ENCODE data around the gene KAZN.
A peak's percentile ranks its signal among the peaks of the same experiment; 100 is the strongest.
"Not testable (repeated sequence)": the region's sequence is repeated elsewhere in the genome, so short reads cannot be mapped to it uniquely, and the experiment has no call there.

Gene KAZN

GRCh38 chr1:15039017-15039648 is 440.6 kb downstream of the KAZN start:
- DNase-seq (ENCODE audit: insufficient read length, low spot score) = no peak
- no peak for TF ChIP-seq CTCF (IDR thresholded peaks at IDR 0.05; ENCODE audit: insufficient read depth, missing control alignments)
- FAIRE-seq = no peak

GRCh38 chr1:15039901-15040300 is 441.4 kb downstream of the KAZN start:
- no peak for TF ChIP-seq CTCF (IDR thresholded peaks at IDR 0.05; ENCODE audit: insufficient read depth, missing control alignments)
- DNase-seq (ENCODE audit: insufficient read length, low spot score) (no peak), FAIRE-seq (no peak)

- FAIRE-seq = not testable (repeated sequence)
Measured at GRCh38 chr1:15040685-15041084, 442.2 kb downstream of the KAZN start.

GRCh38 chr1:15042866-15043265 is 444.4 kb downstream of the KAZN start:
- TF ChIP-seq CTCF (IDR thresholded peaks at IDR 0.05; ENCODE audit: insufficient read depth, missing control alignments) = no peak
- FAIRE-seq = no peak
- no peak for DNase-seq (ENCODE audit: insufficient read length, low spot score)

More at GRCh38 chr1:15040685-15041084, 442.2 kb downstream of the KAZN start:
- DNase-seq (ENCODE audit: insufficient read length, low spot score) = not testable (repeated sequence)

- no peak for TF ChIP-seq CTCF (IDR thresholded peaks at IDR 0.05; ENCODE audit: insufficient read depth, missing control alignments)
- no peak for FAIRE-seq
- no peak for DNase-seq (ENCODE audit: insufficient read length, low spot score)
Measured at GRCh38 chr1:15043934-15044333, 445.4 kb downstream of the KAZN start.

GRCh38 chr1:15045123-15045522 is 446.6 kb downstream of the KAZN start:
- no peak for FAIRE-seq
- DNase-seq (ENCODE audit: insufficient read length, low spot score) = no peak
- TF ChIP-seq CTCF (IDR thresholded peaks at IDR 0.05; ENCODE audit: insufficient read depth, missing control alignments) = no peak

- peak; percentile 77 for TF ChIP-seq CTCF (IDR thresholded peaks at IDR 0.05; ENCODE audit: insufficient read depth, missing control alignments)
- FAIRE-seq (no peak), DNase-seq (ENCODE audit: insufficient read length, low spot score) (peak; percentile 20)
Measured at GRCh38 chr1:15046487-15047165, 448.1 kb downstream of the KAZN start.
